NAMALWA (cell line): ENCODE data around the gene NBEA.
A peak's percentile ranks its signal among the peaks of the same experiment; 100 is the strongest.
"Not testable (repeated sequence)": the region's sequence is repeated elsewhere in the genome, so short reads cannot be mapped to it uniquely, and the experiment has no call there.

Experiments used
- DNase-seq: peaks from one replicate; pipeline ENCODE4 v3.0.0-alpha.2; 2015; ENCODE audit warnings: low spot score

The NBEA gene, protein sequence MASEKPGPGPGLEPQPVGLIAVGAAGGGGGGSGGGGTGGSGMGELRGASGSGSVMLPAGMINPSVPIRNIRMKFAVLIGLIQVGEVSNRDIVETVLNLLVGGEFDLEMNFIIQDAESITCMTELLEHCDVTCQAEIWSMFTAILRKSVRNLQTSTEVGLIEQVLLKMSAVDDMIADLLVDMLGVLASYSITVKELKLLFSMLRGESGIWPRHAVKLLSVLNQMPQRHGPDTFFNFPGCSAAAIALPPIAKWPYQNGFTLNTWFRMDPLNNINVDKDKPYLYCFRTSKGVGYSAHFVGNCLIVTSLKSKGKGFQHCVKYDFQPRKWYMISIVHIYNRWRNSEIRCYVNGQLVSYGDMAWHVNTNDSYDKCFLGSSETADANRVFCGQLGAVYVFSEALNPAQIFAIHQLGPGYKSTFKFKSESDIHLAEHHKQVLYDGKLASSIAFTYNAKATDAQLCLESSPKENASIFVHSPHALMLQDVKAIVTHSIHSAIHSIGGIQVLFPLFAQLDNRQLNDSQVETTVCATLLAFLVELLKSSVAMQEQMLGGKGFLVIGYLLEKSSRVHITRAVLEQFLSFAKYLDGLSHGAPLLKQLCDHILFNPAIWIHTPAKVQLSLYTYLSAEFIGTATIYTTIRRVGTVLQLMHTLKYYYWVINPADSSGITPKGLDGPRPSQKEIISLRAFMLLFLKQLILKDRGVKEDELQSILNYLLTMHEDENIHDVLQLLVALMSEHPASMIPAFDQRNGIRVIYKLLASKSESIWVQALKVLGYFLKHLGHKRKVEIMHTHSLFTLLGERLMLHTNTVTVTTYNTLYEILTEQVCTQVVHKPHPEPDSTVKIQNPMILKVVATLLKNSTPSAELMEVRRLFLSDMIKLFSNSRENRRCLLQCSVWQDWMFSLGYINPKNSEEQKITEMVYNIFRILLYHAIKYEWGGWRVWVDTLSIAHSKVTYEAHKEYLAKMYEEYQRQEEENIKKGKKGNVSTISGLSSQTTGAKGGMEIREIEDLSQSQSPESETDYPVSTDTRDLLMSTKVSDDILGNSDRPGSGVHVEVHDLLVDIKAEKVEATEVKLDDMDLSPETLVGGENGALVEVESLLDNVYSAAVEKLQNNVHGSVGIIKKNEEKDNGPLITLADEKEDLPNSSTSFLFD (N-terminal part only)

GRCh38 chr13:34941835-34942731 lies at the start of gene NBEA:
Gene NBEA, plus strand, starts transcription at chr13:34942270. Its CDS starts 551 bp downstream, at chr13:34942821.
- DNase-seq, result peak; percentile 86

- DNase-seq, result no peak
These were observed 47.3 kb upstream of the NBEA start for GRCh38 chr13:34894756-34895155.

DNA sequence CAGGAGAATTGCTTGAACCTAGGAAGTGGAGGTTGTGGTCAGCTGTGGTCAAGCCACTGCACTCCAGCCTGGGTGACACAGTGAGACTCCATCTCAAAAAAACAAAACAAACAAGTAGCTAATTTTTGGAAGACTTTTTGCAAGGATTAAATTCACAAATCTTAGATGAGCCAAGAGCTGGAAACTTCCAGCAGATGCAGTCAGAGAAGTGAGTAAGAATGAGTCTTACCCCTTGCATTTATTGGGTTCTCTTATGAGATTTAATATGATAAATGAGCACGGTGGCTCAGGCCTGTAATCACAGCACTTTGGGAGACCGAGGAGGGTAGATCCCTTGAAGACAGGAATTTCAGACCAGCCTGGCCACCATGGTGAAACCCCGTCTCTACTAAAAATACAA lies 44.9 kb upstream of the NBEA start:
- no peak for DNase-seq

- DNase-seq, result no peak
These were observed 42.2 kb upstream of the NBEA start for GRCh38 chr13:34899888-34900287.

- DNase-seq, result no peak
These were observed 41.8 kb upstream of the NBEA start for GRCh38 chr13:34900288-34900739.

DNA sequence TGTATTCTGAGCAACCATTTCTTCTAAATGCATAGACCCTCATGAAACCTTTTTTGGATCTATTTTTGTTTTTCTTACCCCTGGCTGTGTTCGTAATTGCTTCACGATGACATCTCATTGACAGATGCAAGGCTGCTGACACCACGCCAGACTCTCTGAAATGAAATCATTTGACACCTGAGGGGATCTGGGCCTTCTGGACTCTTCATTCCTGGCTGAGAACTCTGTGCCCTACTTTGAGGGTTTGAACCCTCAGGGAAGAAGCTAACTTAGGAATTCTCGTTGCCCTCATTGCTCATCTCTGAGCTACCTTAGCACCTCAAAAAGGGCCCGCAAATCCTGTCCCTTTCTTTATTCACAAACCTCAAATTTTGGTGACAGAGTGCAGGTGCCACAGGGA lies 40.5 kb upstream of the NBEA start:
- DNase-seq, result no peak

- DNase-seq, result no peak
These were observed 30.9 kb upstream of the NBEA start for GRCh38 chr13:34911159-34911558.

- DNase-seq, result peak; percentile 19
These were observed 29.0 kb upstream of the NBEA start for GRCh38 chr13:34913040-34913439.

- DNase-seq, result no peak
These were observed 27.7 kb upstream of the NBEA start for GRCh38 chr13:34914416-34914815.

DNA sequence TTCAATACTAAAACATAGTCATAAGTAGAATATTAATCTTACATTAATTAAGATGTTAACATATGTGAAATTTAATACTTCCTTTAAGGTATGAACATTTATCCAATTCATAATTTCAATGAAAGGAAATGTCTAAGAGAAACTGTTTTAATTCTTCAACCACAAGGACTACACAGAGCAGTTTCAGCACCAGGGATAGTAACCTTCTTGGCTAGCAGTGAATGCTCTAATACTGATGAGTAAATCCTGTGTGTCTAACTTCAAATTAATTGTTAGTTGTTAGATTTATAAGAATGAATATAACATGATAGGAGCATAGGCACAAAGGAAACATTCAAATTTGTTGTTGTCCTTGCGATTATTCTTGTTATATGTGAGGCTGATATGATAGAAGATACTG lies 15.6 kb upstream of the NBEA start:
- DNase-seq, result peak; percentile 42

DNA sequence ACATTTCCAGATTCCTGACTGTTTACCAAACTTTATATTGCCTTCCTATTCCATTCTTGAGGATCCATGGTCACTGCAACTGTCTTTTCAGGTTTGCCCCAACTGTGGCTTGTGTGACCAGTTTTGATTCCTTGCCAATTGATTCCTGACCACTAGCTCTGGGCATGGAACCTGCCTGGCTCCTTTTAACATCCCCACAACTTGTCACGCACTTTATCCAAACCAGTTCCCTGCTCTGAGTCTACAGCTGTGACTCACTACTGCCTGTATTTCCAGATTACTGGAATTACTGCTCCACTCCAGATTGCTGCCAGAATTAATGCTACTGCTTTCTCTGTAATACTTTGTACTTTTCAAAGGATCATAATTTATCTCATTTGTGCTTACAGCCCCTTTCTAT lies 13.4 kb upstream of the NBEA start:
- not testable (repeated sequence) for DNase-seq

DNA sequence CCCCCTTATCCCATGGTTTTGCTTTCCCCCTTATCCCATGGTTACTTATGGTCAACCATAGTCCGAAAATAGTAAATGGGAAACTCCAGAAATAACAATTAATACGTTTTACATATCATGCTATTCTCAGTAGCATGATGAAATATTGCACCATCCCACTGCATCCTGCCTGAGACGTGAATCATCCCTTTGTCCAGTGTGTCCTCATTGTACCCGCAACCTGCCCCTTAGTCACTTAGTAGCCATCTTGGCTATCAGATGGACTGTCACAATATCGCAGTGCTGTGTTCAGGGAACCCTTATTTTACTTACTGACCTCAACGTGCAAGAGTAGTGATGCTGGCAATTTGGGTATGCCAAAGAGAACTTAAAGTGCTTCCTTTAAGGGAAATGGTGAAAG lies 10.5 kb upstream of the NBEA start:
- no peak for DNase-seq

- no peak for DNase-seq
These were observed 8.7 kb upstream of the NBEA start for GRCh38 chr13:34933349-34933748.

GRCh38 chr13:34933786-34934185 lies 8.3 kb upstream of the NBEA start:
- no peak for DNase-seq

DNA sequence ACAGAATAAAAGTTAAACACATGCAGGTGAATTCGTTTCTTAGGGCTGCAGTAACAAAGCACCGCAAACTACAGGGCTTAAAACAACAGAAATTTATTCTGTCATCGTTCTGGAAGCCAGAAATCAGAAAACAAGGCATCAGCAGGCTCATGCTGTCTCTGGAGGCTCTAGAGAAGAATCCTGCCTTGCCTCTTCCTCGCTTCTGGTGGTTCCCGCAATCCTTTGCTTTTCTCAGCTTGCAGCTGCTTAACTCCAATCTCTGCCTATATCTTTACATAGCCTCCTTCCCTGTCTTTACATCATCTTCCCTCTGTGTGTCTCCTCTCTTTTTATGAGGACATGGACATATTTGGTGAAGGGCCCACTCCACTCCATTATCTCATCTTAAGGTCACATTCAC lies 6.2 kb upstream of the NBEA start:
- DNase-seq, result no peak

DNA sequence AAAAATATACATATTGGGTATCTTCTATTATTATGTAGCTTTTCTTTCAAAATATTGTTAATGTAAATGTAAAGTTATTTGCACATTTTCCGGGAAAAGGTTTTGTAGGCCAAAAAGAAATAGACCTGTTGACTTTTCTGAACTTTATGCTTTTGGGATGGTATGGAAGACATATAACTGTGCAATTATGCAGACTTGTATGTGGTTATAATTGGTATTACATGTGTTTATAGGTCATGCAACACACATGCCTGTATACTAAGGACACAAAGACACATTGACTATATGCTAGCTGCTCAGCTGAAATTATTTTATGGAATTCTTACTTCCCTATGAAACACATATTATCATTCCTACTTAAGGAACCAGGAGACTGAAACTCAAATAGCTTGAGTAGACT lies 2.3 kb upstream of the NBEA start:
- DNase-seq, result peak; percentile 19

GRCh38 chr13:34941436-34941834 lies 635 bp upstream of the NBEA start:
- no peak for DNase-seq

DNA sequence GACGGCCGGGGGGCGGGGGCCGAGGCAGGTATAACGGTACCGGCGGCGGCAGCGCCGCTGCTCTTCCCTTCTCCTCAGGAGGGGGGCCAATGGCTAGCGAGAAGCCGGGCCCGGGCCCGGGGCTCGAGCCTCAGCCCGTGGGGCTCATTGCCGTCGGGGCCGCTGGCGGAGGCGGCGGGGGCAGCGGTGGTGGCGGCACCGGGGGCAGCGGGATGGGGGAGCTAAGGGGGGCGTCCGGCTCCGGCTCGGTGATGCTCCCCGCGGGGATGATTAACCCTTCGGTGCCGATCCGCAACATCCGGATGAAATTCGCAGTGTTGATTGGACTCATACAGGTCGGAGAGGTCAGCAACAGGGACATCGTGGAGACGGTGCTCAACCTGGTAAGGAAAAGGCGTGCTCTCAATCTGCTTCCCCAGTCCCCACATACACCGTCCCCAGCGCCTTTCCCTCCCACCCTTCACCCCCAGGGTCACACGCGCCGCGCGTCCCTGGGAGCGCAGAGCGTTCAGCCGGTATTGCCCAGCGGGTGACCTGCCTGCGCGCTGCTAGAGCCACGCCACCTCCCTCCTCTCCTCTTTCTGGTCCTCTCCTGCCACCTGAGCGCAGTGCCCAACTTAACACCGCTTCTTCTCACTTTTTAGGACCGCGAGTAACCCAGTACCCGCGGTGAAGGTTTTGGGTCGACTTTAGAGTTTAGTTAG lies 814 bp downstream of the NBEA start:
- peak; percentile 10 for DNase-seq

GRCh38 chr13:34943436-34944273 lies 1.6 kb downstream of the NBEA start:
- peak; percentile 42 for DNase-seq

DNA sequence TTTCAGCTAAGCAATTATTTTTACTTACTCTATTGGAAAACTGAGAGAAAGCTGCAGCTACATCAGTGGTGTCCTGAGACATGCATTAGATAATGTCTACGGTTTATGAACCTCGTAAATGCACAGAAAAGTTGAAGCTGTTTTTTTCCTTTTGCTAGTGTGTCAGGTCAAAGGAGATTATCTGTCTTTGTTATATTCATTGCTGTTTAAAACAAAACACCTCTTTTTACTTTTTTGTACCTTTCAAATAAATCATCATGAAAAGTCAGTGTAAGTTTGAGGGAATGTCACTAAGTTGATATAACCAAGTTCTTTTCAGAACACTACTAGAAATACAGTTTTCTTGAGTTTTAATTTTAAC lies 2.2 kb downstream of the NBEA start:
- no peak for DNase-seq
